ENCODE measurements around the gene ACTL9. TPM values are rescaled to one million over a fixed set of nuclear protein-coding genes. Genes with fewer than 3 reads are reported as not detected.
"Not testable (repeated sequence)": the region's sequence is repeated elsewhere in the genome, so short reads cannot be mapped to it uniquely, and the experiment has no call there.

Gene ACTL9
- total RNA-seq, result not detected

GRCh38 chr19:8698433-8699063, at the start of gene ACTL9:
ACTL9 (minus strand) TSS chr19:8698795; CDS start chr19:8698701, 94 bp downstream.
- Mint-ChIP-seq H3K36me3 (ENCODE audit: insufficient read depth in 2 of 2) (no peaks in the 10 kb centered on the region), H3K27ac (no peak within 1 kb of the TSS), H3K4me1 (ENCODE audit: low read depth) (peaks cover 40% of the 10 kb centered on the region), H3K4me3 (no peak within 1 kb of the TSS), H3K9me3 (no peaks in the 10 kb centered on the region), H3K27me3 (ENCODE audit: low read depth) (peaks cover 11% of the 10 kb centered on the region)
- DNase-seq (no peak), ATAC-seq (replicated peaks in 1 of 2) (no peak)

GRCh38 chr19:8739291-8740065, 40.9 kb upstream of the ACTL9 start:
- H3K36me3 Mint-ChIP-seq (ENCODE audit: insufficient read depth in 2 of 2); ATAC-seq (replicated peaks in 1 of 2); H3K27ac Mint-ChIP-seq; H3K4me3 Mint-ChIP-seq; DNase-seq; H3K27me3 Mint-ChIP-seq (ENCODE audit: low read depth); H3K9me3 Mint-ChIP-seq; H3K4me1 Mint-ChIP-seq (ENCODE audit: low read depth): not testable (repeated sequence)

GRCh38 chr19:8738377-8738776, 39.8 kb upstream of the ACTL9 start:
- Mint-ChIP-seq H3K36me3 (ENCODE audit: insufficient read depth in 2 of 2) (no peaks in the 10 kb centered on the region), H3K4me1 (ENCODE audit: low read depth) (no peaks in the 10 kb centered on the region), H3K27me3 (ENCODE audit: low read depth) (no peaks in the 10 kb centered on the region), H3K4me3 (no peak overlapping the region), H3K27ac (no peak overlapping the region), H3K9me3 (no peaks in the 10 kb centered on the region)
- DNase-seq (no peak), ATAC-seq (replicated peaks in 1 of 2) (no peak)

- no peak for DNase-seq
- no peak overlapping the region for H3K27ac Mint-ChIP-seq
Observed at GRCh38 chr19:8731428-8732169, 33.0 kb upstream of the ACTL9 start.

GRCh38 chr19:8724276-8724675, 25.7 kb upstream of the ACTL9 start:
- Mint-ChIP-seq H3K4me3 (no peak overlapping the region), H3K27ac (no peak overlapping the region), H3K4me1 (ENCODE audit: low read depth) (no peaks in the 10 kb centered on the region), H3K9me3 (peaks cover 2 to 5% of the 10 kb centered on the region in 2 donors), H3K27me3 (ENCODE audit: low read depth) (no peaks in the 10 kb centered on the region), H3K36me3 (ENCODE audit: insufficient read depth in 2 of 2) (no peaks in the 10 kb centered on the region)
- DNase-seq, result no peak
- no peak for ATAC-seq (replicated peaks in 1 of 2)

More at GRCh38 chr19:8731428-8732169, 33.0 kb upstream of the ACTL9 start:
- Mint-ChIP-seq H3K4me3 (no peak overlapping the region), H3K27me3 (ENCODE audit: low read depth) (no peaks in the 10 kb centered on the region), H3K4me1 (ENCODE audit: low read depth) (no peaks in the 10 kb centered on the region), H3K9me3 (peaks cover 0 to 3% of the 10 kb centered on the region in 2 donors), H3K36me3 (ENCODE audit: insufficient read depth in 2 of 2) (no peaks in the 10 kb centered on the region)
- ATAC-seq (replicated peaks in 1 of 2), result no peak

- Mint-ChIP-seq H3K4me3 (no peak overlapping the region), H3K36me3 (ENCODE audit: insufficient read depth in 2 of 2) (no peaks in the 10 kb centered on the region), H3K27me3 (ENCODE audit: low read depth) (no peaks in the 10 kb centered on the region), H3K27ac (no peak overlapping the region), H3K4me1 (ENCODE audit: low read depth) (no peaks in the 10 kb centered on the region), H3K9me3 (peaks cover 2 to 8% of the 10 kb centered on the region in 2 donors)
- no peak for ATAC-seq (replicated peaks in 1 of 2)
- DNase-seq, result no peak
Observed at GRCh38 chr19:8722032-8722431, 23.4 kb upstream of the ACTL9 start.

GRCh38 chr19:8721334-8721733, 22.7 kb upstream of the ACTL9 start, which contains the start of gene OR2Z1:
OR2Z1 (plus strand) TSS chr19:8721634; CDS start chr19:8731029, 9,395 bp downstream.
- H3K36me3 Mint-ChIP-seq (ENCODE audit: insufficient read depth in 2 of 2), result no peaks in the 10 kb centered on the region
- ATAC-seq (replicated peaks in 1 of 2), result no peak
- H3K27ac Mint-ChIP-seq, result no peak within 1 kb of the TSS
- H3K27me3 Mint-ChIP-seq (ENCODE audit: low read depth), result no peaks in the 10 kb centered on the region
- H3K4me3 Mint-ChIP-seq, result no peak within 1 kb of the TSS
- DNase-seq, result no peak
- H3K9me3 Mint-ChIP-seq, result peaks cover 2 to 8% of the 10 kb centered on the region in 2 donors
- H3K4me1 Mint-ChIP-seq (ENCODE audit: low read depth), result no peaks in the 10 kb centered on the region

- H3K4me3 Mint-ChIP-seq; H3K27me3 Mint-ChIP-seq (ENCODE audit: low read depth); H3K36me3 Mint-ChIP-seq (ENCODE audit: insufficient read depth in 2 of 2); H3K9me3 Mint-ChIP-seq; DNase-seq; ATAC-seq (replicated peaks in 1 of 2); H3K4me1 Mint-ChIP-seq (ENCODE audit: low read depth); H3K27ac Mint-ChIP-seq: not testable (repeated sequence)
Observed at GRCh38 chr19:8710337-8710736, 11.7 kb upstream of the ACTL9 start.

GRCh38 chr19:8705742-8706141, 7.1 kb upstream of the ACTL9 start:
- peak overlapping the region; percentile 30 for H3K27ac Mint-ChIP-seq
- no peaks in the 10 kb centered on the region for H3K9me3 Mint-ChIP-seq
- no peaks in the 10 kb centered on the region for H3K36me3 Mint-ChIP-seq (ENCODE audit: insufficient read depth in 2 of 2)
- H3K4me3 Mint-ChIP-seq, result peak overlapping the region in 1 of 2 donors; percentile 45
- ATAC-seq (replicated peaks in 1 of 2), result peak; percentile 19 to 60
- H3K27me3 Mint-ChIP-seq (ENCODE audit: low read depth), result peaks cover 5% of the 10 kb centered on the region
- H3K4me1 Mint-ChIP-seq (ENCODE audit: low read depth), result peaks cover 49% of the 10 kb centered on the region
- DNase-seq, result no peak

- Mint-ChIP-seq H3K4me1 (ENCODE audit: low read depth) (peaks cover 49% of the 10 kb centered on the region), H3K27ac (peak overlapping the region; percentile 30), H3K4me3 (peak overlapping the region in 1 of 2 donors; percentile 45)
- ATAC-seq (replicated peaks in 1 of 2), result peak in 1 of 2 donors; percentile 60
- not testable (repeated sequence) for H3K9me3 Mint-ChIP-seq; H3K36me3 Mint-ChIP-seq (ENCODE audit: insufficient read depth in 2 of 2); DNase-seq; H3K27me3 Mint-ChIP-seq (ENCODE audit: low read depth)
Observed at GRCh38 chr19:8705304-8705703, 6.7 kb upstream of the ACTL9 start.

- Mint-ChIP-seq H3K36me3 (ENCODE audit: insufficient read depth in 2 of 2) (no peaks in the 10 kb centered on the region), H3K4me1 (ENCODE audit: low read depth) (peaks cover 55% of the 10 kb centered on the region), H3K4me3 (no peak overlapping the region), H3K27me3 (ENCODE audit: low read depth) (peaks cover 11% of the 10 kb centered on the region), H3K9me3 (no peaks in the 10 kb centered on the region), H3K27ac (no peak overlapping the region)
- ATAC-seq (replicated peaks in 1 of 2) (no peak), DNase-seq (no peak)
Observed at GRCh38 chr19:8703223-8703622, 4.6 kb upstream of the ACTL9 start.

- Mint-ChIP-seq H3K27ac (no peak overlapping the region), H3K27me3 (ENCODE audit: low read depth) (peaks cover 11% of the 10 kb centered on the region)
Observed at GRCh38 chr19:8702350-8702749, 3.8 kb upstream of the ACTL9 start.

GRCh38 chr19:8700956-8701355, 2.4 kb upstream of the ACTL9 start:
- Mint-ChIP-seq H3K4me1 (ENCODE audit: low read depth) (peaks cover 59% of the 10 kb centered on the region), H3K36me3 (ENCODE audit: insufficient read depth in 2 of 2) (no peaks in the 10 kb centered on the region), H3K4me3 (peak overlapping the region in 1 of 2 donors; percentile 5)

More at GRCh38 chr19:8702350-8702749, 3.8 kb upstream of the ACTL9 start:
- Mint-ChIP-seq H3K4me1 (ENCODE audit: low read depth) (peaks cover 55% of the 10 kb centered on the region), H3K4me3 (peak overlapping the region; percentile 28 to 39), H3K9me3 (no peaks in the 10 kb centered on the region), H3K36me3 (ENCODE audit: insufficient read depth in 2 of 2) (no peaks in the 10 kb centered on the region)
- ATAC-seq (replicated peaks in 1 of 2) (peak; percentile 83 to 88), DNase-seq (peak; percentile 23 to 38)

More at GRCh38 chr19:8700956-8701355, 2.4 kb upstream of the ACTL9 start:
- no peaks in the 10 kb centered on the region for H3K9me3 Mint-ChIP-seq
- peaks cover 11% of the 10 kb centered on the region for H3K27me3 Mint-ChIP-seq (ENCODE audit: low read depth)
- ATAC-seq (replicated peaks in 1 of 2), result no peak
- H3K27ac Mint-ChIP-seq, result no peak overlapping the region
- no peak for DNase-seq
